ENCODE data around the gene GBE1.
"Not testable (repeated sequence)": the region's sequence is repeated elsewhere in the genome, so short reads cannot be mapped to it uniquely, and the experiment has no call there.

Gene GBE1

GRCh38 chr3:81502236-81502635 lies 259.2 kb downstream of the GBE1 start:
- no peak for TF ChIP-seq CTCF (IDR thresholded peaks at IDR 0.05; ENCODE audit: low read depth, low read length)
- no peak for DNase-seq (ENCODE audit: low read depth, low spot score)
- no peak overlapping the region for H3K4me3 ChIP-seq (ENCODE audit: low read depth, low read length)
- in situ Hi-C loops (cut with HindIII; ENCODE audit: low sequenced_read_pairs), result no loop called here

GRCh38 chr3:81500039-81500438 lies 261.4 kb downstream of the GBE1 start:
- no peak for DNase-seq (ENCODE audit: low read depth, low spot score)
- no peak for TF ChIP-seq CTCF (IDR thresholded peaks at IDR 0.05; ENCODE audit: low read depth, low read length)
- no peak overlapping the region for H3K4me3 ChIP-seq (ENCODE audit: low read depth, low read length)
- in situ Hi-C loops (cut with HindIII; ENCODE audit: low sequenced_read_pairs), result no loop called here

- TF ChIP-seq CTCF (IDR thresholded peaks at IDR 0.05; ENCODE audit: low read depth, low read length), result no peak
- H3K4me3 ChIP-seq (ENCODE audit: low read depth, low read length), result no peak overlapping the region
- DNase-seq (ENCODE audit: low read depth, low spot score), result no peak
- in situ Hi-C loops (cut with HindIII; ENCODE audit: low sequenced_read_pairs), result no loop called here
Measured at GRCh38 chr3:81497572-81498251, 263.7 kb downstream of the GBE1 start.

- no peak for TF ChIP-seq CTCF (IDR thresholded peaks at IDR 0.05; ENCODE audit: low read depth, low read length)
- DNase-seq (ENCODE audit: low read depth, low spot score), result no peak
- H3K4me3 ChIP-seq (ENCODE audit: low read depth, low read length), result no peak overlapping the region
- in situ Hi-C loops (cut with HindIII; ENCODE audit: low sequenced_read_pairs), result no loop called here
Measured at GRCh38 chr3:81496407-81497104, 264.9 kb downstream of the GBE1 start.

- in situ Hi-C loops (cut with HindIII; ENCODE audit: low sequenced_read_pairs); DNase-seq (ENCODE audit: low read depth, low spot score); H3K4me3 ChIP-seq (ENCODE audit: low read depth, low read length): not testable (repeated sequence)
Measured at GRCh38 chr3:81492471-81492870, 269.0 kb downstream of the GBE1 start.

- in situ Hi-C loops (cut with HindIII; ENCODE audit: low sequenced_read_pairs), result no loop called here
Measured at GRCh38 chr3:81492040-81492439, 269.4 kb downstream of the GBE1 start.

More at GRCh38 chr3:81492040-81492439, 269.4 kb downstream of the GBE1 start:
- DNase-seq (ENCODE audit: low read depth, low spot score), result no peak
- no peak for TF ChIP-seq CTCF (IDR thresholded peaks at IDR 0.05; ENCODE audit: low read depth, low read length)
- no peak overlapping the region for H3K4me3 ChIP-seq (ENCODE audit: low read depth, low read length)
